HepG2 (cell line): ENCODE data around the gene RUVBL2. TPM values are rescaled to one million over a fixed set of nuclear protein-coding genes. Genes with fewer than 3 reads are reported as not detected.

Experiments
- AGO2 ChIP-seq: fragments of 200-400 bp; formaldehyde crosslinking; optimal IDR thresholded peaks from 2 replicates; pipeline ENCODE3; 2017; ENCODE audit warnings: mild to moderate bottlenecking, low read depth, low read length, moderate library complexity
- AHDC1 ChIP-seq: sonication (generic); formaldehyde crosslinking; IDR thresholded peaks from 2 replicates; pipeline ENCODE4 v1.5.1; 2020; ENCODE audit warnings: mild to moderate bottlenecking, missing genetic modification reagents, borderline replicate concordance
- BCL6 ChIP-seq: IDR thresholded peaks from 2 replicates; pipeline ENCODE4 v1.6.1; 2016; ENCODE audit warnings: missing genetic modification reagents, missing compliant biosample characterization
- CBX1 ChIP-seq: IDR thresholded peaks from one replicate; pipeline ENCODE4 v1.6.1; 2016; ENCODE audit warnings: antibody characterized with exemption, low read depth
- EP300 ChIP-seq, 3 experiments: sonication (generic) in 1 of 3; formaldehyde crosslinking in 1 of 3; IDR thresholded peaks; 2 replicates each; pipeline versions ENCODE4 v1.5.1 to v1.6.1; 2011 to 2020; ENCODE audit warnings: low read depth in 2 of 3, low read length in 2 of 3, borderline replicate concordance in 1 of 3, improper control_type of control experiment in 1 of 3, mild to moderate bottlenecking in 1 of 3, missing genetic modification reagents in 1 of 3, moderate library complexity in 1 of 3
- FOSL2 ChIP-seq: sonication (generic); formaldehyde crosslinking; IDR thresholded peaks from 2 replicates; pipeline ENCODE4 v1.4.0; 2020; ENCODE audit warnings: missing genetic modification reagents
- KDM5A ChIP-seq: fragments of 200-600 bp; sonication (generic); IDR thresholded peaks from 2 replicates; pipeline ENCODE4 v1.7.0; 2018; ENCODE audit warnings: antibody characterized with exemption, mild to moderate bottlenecking, low read length, borderline replicate concordance
- NR2F6 ChIP-seq, 2 experiments: IDR thresholded peaks; 2 replicates each; pipeline ENCODE4 v1.6.1; 2016; ENCODE audit warnings: antibody characterized with exemption in 1 of 2, mild to moderate bottlenecking in 1 of 2
- POLR2AphosphoS5 ChIP-seq: IDR thresholded peaks from 2 replicates; pipeline ENCODE4 v1.6.1; 2012; ENCODE audit warnings: low read depth, low read length
- RFX5 ChIP-seq: IDR thresholded peaks from 2 replicates; pipeline ENCODE4 v1.6.1; 2011; ENCODE audit warnings: low read depth, low read length, improper control_type of control experiment
- SIX4 ChIP-seq: sonication (generic); formaldehyde crosslinking; IDR thresholded peaks from 2 replicates; pipeline ENCODE4 v1.4.0; 2020; ENCODE audit warnings: missing genetic modification reagents
- SMAD1 ChIP-seq: sonication (generic); formaldehyde crosslinking; IDR thresholded peaks from 2 replicates; pipeline ENCODE4 v1.4.0; 2020; ENCODE audit warnings: missing genetic modification reagents, low read depth, mild to moderate bottlenecking, borderline replicate concordance
- U2AF2 ChIP-seq: fragments of 200-400 bp; formaldehyde crosslinking; IDR thresholded peaks from 2 replicates; pipeline ENCODE4 v1.6.1; 2017; ENCODE audit warnings: low read depth, mild to moderate bottlenecking, low read length
- ZNF235 ChIP-seq: sonication (generic); formaldehyde crosslinking; IDR thresholded peaks from 2 replicates; pipeline ENCODE4 v1.8.1; 2023; ENCODE audit warnings: mild to moderate bottlenecking, missing genetic modification reagents, borderline replicate concordance
- ZNF781 ChIP-seq: sonication (generic); formaldehyde crosslinking; IDR thresholded peaks from 2 replicates; pipeline ENCODE4 v1.5.1; 2020; ENCODE audit warnings: borderline replicate concordance, mild to moderate bottlenecking, missing genetic modification reagents; ENCODE audit errors: not compliant biosample characterization
- polyA plus RNA-seq, 8 experiments: library from polyadenylated mRNA; depleted of rRNA in 3 of 8; stranded (reverse) in 7 of 8; unstranded in 1 of 8; fragments of >200 nt; fragmentation: Illumina TruSeq in 4 of 8; extraction: Trizol in 4 of 8; gene quantifications; 2 replicates each; pipeline versions ENCODE4 v1.2.1 to v1.2.3, GENCODE V29; 2011 to 2016; ENCODE audit warnings: low read depth in 4 of 8, missing spikeins in 1 of 8, mixed read lengths in 1 of 8; ENCODE audit not compliant: insufficient read depth in 1 of 8
- total RNA-seq, 5 experiments: library from RNA; depleted of rRNA; stranded (reverse); fragments of >200 nt; fragmentation: Illumina TruSeq; extraction: Trizol; gene quantifications; 2 replicates each; pipeline ENCODE4 v1.2.3, GENCODE V29; 2016; ENCODE audit warnings: low read depth in 1 of 5
- TF ChIP-seq, protein P1 (sequence below): sonication (generic); formaldehyde crosslinking; IDR thresholded peaks from 2 replicates; pipeline ENCODE4 v1.4.0; 2020; ENCODE audit warnings: missing genetic modification reagents

Gene RUVBL2
- total and polyA plus RNA-seq, 2 of the 13 experiments (the other 11 are each of a cell fraction or from before 2014, with no cell fraction given), result 120 to 122 TPM

GRCh38 chr19:49019242-49019932 is 25.7 kb downstream of the RUVBL2 start (continued):
- TF ChIP-seq AGO2, result peak; percentile 46
- TF ChIP-seq SMAD1 (CRISPR knock-in tag), result 0 out of 2 replicates have a peak, but pooled peaks have one; percentile 14
- no peak for TF ChIP-seq RFX5
- no peak for TF ChIP-seq BCL6 (CRISPR knock-in tag)
- TF ChIP-seq ZNF235 (CRISPR knock-in tag), result no peak
- TF ChIP-seq FOSL2, result no peak
- no peak for TF ChIP-seq NR2F6 (IDR thresholded peaks at IDR 0.05)
- TF ChIP-seq NR2F6 (CRISPR knock-in tag; IDR thresholded peaks at IDR 0.05), result no peak
- TF ChIP-seq POLR2AphosphoS5, result no peak
- TF ChIP-seq EP300 (IDR thresholded peaks at IDR 0.05; ENCODE audit: low read depth in 2 of 2, low read length in 2 of 2), result no peak
- TF ChIP-seq EP300 (CRISPR knock-in tag; IDR thresholded peaks at IDR 0.05; ENCODE audit: borderline replicate concordance), result no peak
- TF ChIP-seq SIX4, result no peak
- no peak for TF ChIP-seq AHDC1 (CRISPR knock-in tag)
- TF ChIP-seq, protein P1, sequence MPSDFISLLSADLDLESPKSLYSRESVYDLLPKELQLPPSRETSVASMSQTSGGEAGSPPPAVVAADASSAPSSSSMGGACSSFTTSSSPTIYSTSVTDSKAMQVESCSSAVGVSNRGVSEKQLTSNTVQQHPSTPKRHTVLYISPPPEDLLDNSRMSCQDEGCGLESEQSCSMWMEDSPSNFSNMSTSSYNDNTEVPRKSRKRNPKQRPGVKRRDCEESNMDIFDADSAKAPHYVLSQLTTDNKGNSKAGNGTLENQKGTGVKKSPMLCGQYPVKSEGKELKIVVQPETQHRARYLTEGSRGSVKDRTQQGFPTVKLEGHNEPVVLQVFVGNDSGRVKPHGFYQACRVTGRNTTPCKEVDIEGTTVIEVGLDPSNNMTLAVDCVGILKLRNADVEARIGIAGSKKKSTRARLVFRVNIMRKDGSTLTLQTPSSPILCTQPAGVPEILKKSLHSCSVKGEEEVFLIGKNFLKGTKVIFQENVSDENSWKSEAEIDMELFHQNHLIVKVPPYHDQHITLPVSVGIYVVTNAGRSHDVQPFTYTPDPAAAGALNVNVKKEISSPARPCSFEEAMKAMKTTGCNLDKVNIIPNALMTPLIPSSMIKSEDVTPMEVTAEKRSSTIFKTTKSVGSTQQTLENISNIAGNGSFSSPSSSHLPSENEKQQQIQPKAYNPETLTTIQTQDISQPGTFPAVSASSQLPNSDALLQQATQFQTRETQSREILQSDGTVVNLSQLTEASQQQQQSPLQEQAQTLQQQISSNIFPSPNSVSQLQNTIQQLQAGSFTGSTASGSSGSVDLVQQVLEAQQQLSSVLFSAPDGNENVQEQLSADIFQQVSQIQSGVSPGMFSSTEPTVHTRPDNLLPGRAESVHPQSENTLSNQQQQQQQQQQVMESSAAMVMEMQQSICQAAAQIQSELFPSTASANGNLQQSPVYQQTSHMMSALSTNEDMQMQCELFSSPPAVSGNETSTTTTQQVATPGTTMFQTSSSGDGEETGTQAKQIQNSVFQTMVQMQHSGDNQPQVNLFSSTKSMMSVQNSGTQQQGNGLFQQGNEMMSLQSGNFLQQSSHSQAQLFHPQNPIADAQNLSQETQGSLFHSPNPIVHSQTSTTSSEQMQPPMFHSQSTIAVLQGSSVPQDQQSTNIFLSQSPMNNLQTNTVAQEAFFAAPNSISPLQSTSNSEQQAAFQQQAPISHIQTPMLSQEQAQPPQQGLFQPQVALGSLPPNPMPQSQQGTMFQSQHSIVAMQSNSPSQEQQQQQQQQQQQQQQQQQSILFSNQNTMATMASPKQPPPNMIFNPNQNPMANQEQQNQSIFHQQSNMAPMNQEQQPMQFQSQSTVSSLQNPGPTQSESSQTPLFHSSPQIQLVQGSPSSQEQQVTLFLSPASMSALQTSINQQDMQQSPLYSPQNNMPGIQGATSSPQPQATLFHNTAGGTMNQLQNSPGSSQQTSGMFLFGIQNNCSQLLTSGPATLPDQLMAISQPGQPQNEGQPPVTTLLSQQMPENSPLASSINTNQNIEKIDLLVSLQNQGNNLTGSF (CRISPR knock-in tag), result no peak
- TF ChIP-seq U2AF2, result no peak
- TF ChIP-seq KDM5A, result no peak
- no peak for TF ChIP-seq CBX1
- no peak for TF ChIP-seq ZNF781 (CRISPR knock-in tag)
